GM12891 (cell line): Measurements from ENCODE around the gene ADPRM.

Experiments
- PAX5 ChIP-seq: IDR thresholded peaks from 2 replicates; pipeline ENCODE4 v1.6.1; 2011; ENCODE audit warnings: low read length, moderate library complexity, mild to moderate bottlenecking; ENCODE audit not compliant: insufficient read depth, severe bottlenecking
- POLR2A ChIP-seq: IDR thresholded peaks from 2 replicates; pipeline ENCODE4 v1.6.1; 2011; ENCODE audit warnings: low read depth, low read length, control low read depth
- POLR2AphosphoS5 ChIP-seq: IDR thresholded peaks from 2 replicates; pipeline ENCODE4 v1.6.1; 2011; ENCODE audit warnings: low read depth, low read length, control low read depth
- POU2F2 ChIP-seq: IDR thresholded peaks from 2 replicates; pipeline ENCODE4 v1.6.1; 2011; ENCODE audit warnings: low read depth, mild to moderate bottlenecking, control low read depth, low read length, moderate library complexity
- SPI1 ChIP-seq: IDR thresholded peaks from 2 replicates; pipeline ENCODE4 v1.6.1; 2011; ENCODE audit warnings: low read depth, low read length, control low read depth
- TAF1 ChIP-seq: IDR thresholded peaks from 2 replicates; pipeline ENCODE4 v1.6.1; 2011; ENCODE audit warnings: low read depth, low read length, control low read depth

- TF ChIP-seq POLR2AphosphoS5 (no peak), PAX5 (no peak), SPI1 (no peak), POLR2A (no peak), POU2F2 (no peak), TAF1 (no peak)
Observed at GRCh38 chr17:10657148-10657547, 40.2 kb upstream of the ADPRM start, which contains the start of gene MYH3.
